Measurements from ENCODE around the gene SH2D4B.

SH2D4B gene

DNA sequence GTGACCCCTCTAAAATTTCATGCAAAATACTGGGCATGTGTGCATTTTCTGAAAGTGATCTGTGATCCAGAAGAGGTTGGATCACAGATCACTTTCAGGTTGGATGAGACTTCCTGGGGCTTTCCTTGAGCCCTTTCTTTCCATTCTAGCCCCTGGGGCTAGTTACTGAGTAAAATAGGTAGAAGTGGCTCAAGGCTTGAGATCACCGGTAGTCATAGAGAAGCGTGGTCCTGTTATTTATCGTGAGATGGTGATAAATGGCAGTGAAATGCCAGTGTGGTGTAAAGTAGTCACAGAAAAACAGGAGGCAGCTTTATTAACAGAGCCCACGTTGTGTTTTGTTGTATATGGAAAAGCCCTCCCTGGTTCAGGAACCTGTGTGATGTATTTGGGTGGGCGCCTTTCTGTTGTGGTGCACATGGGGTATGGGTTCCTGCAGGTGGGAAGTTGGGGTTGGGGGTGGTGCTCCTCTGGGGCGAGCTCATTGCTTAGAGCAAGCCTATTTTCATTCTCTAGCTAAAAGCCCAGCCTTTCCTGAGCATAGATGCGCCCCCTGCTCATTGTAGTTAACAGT lies 34.0 kb upstream of the SH2D4B start:
- no peak for DNase-seq (ENCODE audit: low read depth in 4 of 4, low spot score in 1 of 4)

DNA sequence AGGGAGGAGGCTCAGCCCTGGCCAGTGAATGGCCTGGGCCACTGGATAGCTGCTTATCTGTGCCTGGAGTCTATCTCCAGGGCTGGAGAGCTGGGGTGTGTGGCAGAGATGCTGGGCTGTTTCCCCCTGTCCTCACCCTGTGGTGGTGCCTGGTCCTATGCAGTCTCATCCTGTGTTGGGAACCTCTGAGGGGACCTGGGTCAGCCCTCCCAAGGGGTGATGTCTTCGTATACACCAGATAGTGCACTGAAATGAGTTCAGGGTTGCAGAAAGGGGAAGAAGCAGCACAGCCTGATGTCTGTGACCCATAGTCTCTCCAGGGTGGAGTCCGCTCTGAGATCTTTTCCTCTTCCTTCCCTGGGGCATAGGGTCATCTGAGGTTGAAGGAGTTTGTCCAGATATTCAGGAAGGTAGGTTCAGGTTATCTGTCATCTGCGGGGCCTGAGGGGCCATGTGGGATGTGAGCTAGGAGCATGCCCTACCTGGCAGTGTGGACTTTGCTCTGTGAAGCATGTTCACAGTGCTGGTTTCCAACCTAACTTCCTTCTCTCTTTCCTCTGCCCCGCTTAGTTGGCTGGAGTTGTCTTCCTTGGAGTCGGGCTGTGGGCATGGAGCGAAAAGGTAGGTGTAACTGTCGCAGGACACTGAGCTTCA lies 33.4 kb upstream of the SH2D4B start:
- no peak for DNase-seq (ENCODE audit: low read depth in 4 of 4, low spot score in 1 of 4)

DNA sequence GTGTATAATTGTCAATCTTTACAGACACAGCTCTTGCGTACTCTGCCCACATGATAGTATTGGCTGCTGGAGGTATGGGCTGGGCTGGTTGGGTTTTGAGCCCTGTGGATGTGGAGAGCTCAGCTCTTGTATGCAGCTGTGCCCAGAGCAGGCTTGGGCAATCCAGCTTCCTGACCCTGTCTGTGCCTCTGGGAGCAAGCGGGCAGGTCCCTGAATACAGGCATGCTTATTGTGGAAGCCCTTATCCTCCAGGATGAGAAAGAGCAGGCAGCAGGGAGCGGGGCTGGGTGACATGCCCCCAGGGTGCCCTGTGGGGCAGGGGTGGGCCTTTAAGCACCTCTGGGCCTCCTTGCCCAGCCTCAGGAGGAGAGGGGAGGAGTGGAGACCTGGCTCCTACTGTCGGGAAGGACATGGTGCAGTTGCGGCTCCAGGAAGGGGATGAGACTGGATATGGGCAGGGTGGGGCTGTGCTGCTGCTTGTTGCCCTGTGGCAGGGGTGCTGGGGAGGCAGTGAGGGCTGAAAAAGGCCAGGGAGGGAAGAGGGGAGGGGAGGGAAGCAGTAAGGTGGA lies 32.7 kb upstream of the SH2D4B start:
- DNase-seq (ENCODE audit: low read depth in 4 of 4, low spot score in 1 of 4), result no peak

DNA sequence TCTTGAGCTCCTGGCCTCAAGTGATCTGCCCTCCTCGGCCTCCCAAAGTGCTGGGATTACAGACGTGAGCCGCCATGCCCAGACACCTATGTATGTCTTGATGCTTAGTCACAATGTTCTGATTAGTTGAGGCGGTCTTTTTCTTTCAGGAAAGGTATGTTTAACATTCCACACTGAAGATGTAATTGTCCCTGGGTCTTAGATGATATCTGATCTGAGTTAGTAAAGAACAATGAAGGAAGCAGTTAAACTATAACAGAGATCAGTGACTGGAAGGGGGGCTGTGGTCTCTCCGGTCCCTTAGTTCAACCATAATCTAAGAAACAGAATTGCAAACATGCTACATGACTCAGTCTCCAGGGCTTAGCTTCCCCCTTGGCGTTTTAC lies 31.5 kb upstream of the SH2D4B start:
- DNase-seq (ENCODE audit: low read depth in 4 of 4, low spot score in 1 of 4), result no peak

DNA sequence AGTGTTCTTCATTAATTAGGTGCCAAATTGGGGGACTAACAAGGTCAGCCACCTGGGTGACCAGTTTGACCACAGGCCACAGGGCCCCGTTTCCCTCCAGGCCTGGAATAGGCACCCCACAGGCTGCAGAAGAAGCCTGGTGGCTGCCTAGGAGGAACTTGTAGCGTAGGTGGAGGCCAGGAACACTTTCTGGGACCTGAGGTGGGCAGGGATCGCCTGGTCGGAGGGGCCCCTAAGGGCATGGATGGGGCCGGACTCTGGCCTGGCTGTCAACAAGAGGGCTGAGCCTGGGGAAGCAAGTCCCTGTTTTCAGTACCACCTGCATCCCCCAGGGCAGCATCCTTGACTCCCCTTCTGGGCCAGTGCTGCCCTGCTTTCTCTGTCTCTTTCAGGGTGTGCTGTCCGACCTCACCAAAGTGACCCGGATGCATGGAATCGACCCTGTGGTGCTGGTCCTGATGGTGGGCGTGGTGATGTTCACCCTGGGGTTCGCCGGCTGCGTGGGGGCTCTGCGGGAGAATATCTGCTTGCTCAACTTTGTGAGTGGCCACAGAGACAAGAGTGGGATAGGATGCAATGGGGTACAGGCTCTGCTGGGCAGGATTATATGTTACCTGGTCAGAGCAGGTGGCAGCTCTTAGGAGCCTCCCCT lies 30.7 kb upstream of the SH2D4B start:
- no peak for DNase-seq (ENCODE audit: low read depth in 4 of 4, low spot score in 1 of 4)

DNA sequence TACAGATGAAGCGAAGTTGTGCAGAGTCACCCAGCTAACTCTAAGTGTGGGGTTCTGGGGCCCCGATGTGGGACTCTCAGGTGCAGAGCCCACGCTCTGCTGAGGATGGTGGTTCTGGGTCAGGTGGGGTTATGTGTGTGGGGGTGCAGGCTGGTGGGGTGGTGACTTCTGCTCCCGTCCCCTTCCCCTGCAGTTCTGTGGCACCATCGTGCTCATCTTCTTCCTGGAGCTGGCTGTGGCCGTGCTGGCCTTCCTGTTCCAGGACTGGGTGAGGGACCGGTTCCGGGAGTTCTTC lies 28.6 kb upstream of the SH2D4B start:
- no peak for DNase-seq (ENCODE audit: low read depth in 4 of 4, low spot score in 1 of 4)

DNA sequence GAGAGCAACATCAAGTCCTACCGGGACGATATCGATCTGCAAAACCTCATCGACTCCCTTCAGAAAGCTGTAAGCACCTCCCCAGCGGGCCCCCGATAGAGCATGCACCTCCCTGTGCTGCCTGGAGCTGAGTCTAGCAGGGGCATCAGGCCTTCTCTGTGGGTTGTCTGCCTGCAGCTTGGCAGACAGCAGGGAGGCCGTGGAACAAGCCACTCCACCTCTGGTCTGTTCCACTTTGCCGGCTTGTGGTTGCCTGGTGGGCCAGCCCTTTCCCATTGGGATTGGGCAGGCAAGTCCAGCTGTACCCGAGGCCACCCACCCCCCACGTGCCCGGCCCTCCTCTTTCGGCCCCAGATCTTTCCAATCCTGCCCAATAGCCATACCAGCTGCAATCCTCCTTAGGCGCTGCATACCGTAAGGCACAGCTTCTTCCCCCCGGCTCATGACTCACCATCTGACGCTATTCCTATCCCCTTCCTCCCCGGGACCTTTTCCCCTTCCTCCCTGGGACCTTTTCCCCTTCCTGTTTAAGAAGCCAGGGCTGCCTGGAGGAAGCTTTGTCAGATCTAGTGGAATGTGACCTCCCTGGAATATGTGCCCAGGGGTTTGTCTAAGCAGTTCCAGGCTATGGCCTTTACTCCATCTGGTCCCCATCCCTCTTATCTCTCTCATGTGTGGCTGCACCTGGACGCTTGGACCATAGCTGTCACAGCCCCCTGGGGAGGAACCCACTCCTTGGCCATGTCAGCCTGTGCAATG lies 28.1 kb upstream of the SH2D4B start:
- no peak for DNase-seq (ENCODE audit: low read depth in 4 of 4, low spot score in 1 of 4)

DNA sequence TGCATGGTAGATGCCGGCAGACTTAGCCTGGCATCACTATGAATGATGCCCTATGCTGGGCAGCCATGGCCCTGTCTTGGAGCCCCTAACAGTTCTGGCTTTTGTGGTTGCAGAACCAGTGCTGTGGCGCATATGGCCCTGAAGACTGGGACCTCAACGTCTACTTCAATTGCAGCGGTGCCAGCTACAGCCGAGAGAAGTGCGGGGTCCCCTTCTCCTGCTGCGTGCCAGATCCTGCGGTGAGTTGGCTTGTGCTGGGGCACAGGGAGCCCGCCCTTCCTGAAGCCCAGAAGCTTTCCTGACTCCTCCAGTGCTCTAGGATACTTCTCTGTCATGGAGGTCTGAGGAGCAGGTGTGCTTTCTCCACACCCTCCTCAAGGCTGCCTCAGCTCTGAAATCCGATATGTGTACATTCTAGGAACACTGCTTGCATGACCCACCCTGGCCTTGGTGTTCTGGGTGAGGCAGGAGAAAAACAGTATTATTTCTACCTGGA lies 25.6 kb upstream of the SH2D4B start:
- no peak for DNase-seq (ENCODE audit: low read depth in 4 of 4, low spot score in 1 of 4)

DNA sequence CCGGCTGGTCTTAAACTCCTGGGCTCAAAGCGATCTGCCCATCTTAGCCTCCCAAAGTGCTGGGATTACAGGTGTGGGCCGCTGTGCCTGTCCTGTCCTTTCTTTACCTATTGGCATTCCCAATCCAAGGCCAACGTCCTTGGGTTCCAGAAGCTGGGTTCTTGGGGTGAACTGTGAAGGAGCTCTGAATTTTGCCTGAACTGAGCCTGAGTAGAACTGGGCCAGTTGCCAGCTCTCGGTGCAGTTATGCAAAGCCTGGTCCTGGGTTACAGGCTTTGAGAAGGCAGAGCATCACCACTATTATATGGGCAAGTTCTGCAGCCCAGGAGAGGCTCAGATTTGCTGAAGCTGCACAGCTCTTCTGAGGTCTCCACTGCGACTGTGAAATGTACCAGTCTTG lies 24.6 kb upstream of the SH2D4B start:
- no peak for DNase-seq (ENCODE audit: low read depth in 4 of 4, low spot score in 1 of 4)

DNA sequence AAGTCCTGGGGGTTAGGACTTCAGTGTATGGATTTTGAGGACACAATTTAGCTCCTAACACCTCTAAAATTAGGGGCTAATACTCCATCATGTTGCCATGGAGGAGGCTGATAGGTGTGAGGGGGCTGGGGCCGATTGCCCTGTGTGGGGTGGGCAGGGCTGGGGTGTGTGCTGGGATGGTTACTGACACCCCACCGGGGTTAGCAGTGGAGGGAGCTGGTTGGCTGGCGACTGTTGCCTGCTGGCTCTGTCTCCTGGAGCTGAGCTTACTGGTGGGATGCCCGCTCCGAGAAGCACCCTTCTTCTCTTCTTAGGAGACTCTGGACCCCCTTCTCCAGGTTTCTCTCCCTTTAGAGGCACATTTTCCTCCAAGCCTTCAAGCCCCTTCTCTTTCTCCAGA lies 22.2 kb upstream of the SH2D4B start:
- DNase-seq (ENCODE audit: low read depth in 4 of 4, low spot score in 1 of 4), result no peak

DNA sequence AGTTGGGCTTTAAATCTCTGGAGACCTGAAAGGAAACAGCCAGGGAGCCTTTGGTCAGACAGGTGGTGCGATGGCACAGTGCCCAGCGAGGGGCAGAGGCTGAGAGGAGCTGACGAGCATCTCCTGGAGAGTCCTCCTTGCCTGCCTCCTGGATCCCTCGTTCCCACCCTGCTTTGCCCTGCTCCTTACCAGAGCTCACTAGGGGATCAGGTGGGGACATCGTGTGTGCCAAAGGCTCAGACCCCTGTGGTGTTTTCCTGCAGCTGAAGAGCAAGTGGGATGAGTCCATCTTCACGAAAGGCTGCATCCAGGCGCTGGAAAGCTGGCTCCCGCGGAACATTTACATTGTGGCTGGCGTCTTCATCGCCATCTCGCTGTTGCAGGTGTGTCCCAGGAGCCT lies 21.8 kb upstream of the SH2D4B start:
- no peak for DNase-seq (ENCODE audit: low read depth in 4 of 4, low spot score in 1 of 4)

DNA sequence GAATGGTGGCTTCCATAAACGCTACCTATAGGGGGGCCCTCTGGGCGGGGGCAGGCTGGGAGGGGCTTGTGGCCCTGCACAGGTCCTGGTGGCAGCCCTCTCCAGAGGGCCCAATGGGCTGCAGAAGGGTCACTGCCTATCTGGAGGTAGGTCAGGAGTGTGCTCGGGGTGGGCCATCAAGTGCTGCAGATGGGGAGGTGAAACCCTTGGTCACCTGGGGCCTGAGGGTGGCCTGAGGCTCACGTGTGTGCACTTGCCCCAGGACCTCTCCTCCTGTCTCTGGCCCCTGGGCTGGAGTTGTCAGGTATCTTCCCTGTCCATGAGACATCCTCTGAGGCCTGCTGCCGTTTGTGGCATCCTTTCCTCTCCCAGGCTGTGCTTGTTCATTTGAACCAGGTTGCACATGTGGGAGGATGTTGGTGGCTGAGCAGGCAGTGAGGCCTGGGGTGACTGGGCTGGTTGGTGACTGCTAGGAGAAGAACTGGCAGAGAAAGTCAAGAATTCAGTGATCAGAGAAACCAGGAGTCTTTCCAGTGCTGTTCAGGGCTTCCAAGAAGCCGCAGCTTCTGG lies 21.1 kb upstream of the SH2D4B start:
- DNase-seq (ENCODE audit: low read depth in 4 of 4, low spot score in 1 of 4), result no peak

DNA sequence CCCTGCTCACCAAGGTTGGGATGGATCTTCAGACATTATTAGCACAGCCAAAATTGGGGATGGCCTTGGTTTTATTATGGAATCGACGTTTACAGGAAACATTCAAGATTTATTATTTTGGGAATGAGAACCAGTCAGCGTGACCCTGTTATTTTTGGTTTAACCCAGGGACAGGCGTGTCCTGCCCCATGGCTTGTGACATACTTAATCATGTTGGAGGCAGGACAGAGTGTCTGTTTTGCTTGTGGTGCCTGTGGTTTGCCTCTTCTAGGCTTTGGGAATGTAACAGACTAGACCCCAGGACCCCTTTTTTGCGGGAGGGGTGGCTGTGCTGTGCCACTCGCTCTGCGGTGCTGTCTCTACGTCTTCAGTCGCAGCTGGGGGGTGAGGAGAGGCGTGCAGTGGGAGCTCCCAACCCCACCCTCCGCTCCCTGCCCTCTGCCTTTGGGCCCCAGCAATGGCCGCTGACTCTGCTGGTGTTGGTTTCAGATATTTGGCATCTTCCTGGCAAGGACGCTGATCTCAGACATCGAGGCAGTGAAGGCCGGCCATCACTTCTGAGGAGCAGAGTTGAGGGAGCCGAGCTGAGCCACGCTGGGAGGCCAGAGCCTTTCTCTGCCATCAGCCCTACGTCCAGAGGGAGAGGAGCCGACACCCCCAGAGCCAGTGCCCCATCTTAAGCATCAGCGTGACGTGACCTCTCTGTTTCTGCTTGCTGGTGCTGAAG lies 20.1 kb upstream of the SH2D4B start:
- DNase-seq (ENCODE audit: low read depth in 4 of 4, low spot score in 1 of 4), result no peak

DNA sequence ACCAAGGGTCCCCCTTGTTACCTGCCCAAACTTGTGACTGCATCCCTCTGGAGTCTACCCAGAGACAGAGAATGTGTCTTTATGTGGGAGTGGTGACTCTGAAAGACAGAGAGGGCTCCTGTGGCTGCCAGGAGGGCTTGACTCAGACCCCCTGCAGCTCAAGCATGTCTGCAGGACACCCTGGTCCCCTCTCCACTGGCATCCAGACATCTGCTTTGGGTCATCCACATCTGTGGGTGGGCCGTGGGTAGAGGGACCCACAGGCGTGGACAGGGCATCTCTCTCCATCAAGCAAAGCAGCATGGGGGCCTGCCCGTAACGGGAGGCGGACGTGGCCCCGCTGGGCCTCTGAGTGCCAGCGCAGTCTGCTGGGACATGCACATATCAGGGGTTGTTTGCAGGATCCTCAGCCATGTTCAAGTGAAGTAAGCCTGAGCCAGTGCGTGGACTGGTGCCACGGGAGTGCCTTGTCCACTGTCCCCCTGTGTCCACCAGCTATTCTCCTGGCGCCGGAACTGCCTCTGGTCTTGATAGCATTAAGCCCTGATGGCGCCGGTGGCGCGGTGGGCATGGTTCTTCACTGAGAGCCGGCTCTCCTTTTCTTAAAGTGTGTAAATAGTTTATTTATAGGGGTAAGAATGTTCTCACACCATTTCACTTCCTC lies 19.4 kb upstream of the SH2D4B start:
- DNase-seq (ENCODE audit: low read depth in 4 of 4, low spot score in 1 of 4), result no peak

DNA sequence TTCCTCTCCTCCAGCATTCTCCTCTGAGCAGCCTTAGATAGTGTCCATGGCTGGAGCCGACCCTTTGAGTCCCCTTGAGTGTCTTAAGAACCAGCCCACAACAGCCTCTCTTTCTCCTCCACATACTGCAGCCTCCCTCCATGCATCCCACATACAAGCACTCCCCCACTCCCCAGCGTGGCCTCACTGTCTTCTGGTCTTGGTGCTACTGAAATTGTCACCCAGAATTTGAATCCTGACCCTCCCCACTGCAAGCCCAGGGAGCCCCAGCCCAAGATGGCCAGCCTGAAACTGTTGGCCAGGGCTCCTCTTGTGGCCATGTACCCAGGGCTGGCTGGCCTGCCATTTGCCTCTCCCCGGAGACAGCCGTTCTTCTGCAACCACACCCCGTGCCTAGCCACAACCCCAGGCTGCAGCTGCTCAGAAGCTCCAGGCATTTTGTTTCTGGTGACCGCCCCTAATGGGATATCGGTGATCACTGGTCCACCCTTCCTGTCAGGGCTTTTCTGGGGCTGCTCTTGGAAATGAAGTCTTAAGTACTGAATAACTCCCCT lies 18.8 kb upstream of the SH2D4B start:
- no peak for DNase-seq (ENCODE audit: low read depth in 4 of 4, low spot score in 1 of 4)

DNA sequence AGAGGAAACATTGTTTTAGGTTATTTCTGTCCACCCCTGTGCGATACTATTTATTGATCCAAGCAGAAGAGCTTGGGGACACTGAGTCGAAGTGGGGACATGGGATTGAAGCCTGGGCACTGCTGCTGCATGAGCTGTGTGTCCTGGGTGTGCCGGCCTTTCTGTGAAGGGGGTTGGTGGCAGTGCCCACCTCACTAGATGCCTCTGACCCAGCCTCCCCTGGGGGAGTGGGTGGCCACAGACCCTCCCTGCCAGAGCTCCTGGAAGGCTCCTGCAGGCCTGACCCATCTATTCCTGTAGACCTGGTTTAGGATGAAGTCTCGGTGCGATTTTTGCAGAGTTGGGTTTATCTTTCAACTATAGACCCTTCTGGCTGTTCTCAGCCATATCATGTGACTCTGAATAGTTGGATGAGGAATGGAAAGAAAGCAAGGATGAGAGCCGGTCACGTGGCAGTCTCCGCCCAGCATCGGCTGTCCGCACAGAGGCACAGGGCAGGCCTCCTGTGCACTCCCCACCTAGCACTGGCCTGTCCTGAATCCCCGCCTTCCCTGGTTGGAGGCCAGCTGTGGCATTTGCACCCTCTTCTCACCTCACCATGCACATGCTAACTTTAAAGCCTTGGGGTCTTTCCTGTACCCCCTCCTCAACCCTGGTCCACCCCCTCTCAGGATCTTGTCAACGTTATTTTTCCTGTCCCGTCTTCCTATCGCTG lies 17.6 kb upstream of the SH2D4B start:
- no peak for DNase-seq (ENCODE audit: low read depth in 4 of 4, low spot score in 1 of 4)

DNA sequence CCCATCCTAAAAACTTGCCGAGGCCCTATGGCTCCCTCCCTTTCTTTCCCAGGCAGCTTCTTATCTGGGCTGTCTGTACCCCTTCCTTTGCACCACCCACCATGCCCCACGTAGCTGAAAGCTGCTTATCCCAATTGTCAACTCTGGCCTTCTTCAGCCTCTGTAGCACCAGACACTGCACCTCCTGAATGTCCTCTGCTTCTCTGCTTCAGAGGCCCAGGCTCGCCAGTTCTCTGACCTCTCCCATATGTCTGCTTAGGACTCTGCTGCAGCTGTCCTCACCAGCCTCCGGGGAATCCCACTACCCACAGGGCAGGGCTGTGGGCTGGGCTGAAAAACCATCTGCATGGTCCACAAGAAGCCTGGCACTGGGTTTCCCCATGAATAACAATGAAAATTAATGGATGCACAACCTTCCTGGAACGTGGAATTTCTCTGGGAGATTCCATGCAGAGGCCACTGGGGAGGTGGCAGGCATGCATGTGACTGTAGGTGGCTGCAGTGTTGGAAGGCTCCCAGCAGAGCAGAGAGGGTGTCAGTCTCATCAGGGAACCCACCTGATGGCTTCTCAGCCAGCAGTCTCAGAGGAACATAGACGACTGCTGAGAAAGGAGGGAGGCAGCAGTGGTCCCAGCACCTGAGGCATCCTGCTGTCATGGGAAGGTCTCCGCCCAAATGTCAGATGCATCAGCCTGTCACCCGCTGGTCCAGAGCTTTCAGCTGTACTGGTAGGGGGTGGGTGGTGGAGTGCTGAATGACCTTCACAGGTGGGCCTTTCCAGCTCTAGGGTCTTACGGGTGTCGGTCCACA lies 16.8 kb upstream of the SH2D4B start:
- no peak for DNase-seq (ENCODE audit: low read depth in 4 of 4, low spot score in 1 of 4)

DNA sequence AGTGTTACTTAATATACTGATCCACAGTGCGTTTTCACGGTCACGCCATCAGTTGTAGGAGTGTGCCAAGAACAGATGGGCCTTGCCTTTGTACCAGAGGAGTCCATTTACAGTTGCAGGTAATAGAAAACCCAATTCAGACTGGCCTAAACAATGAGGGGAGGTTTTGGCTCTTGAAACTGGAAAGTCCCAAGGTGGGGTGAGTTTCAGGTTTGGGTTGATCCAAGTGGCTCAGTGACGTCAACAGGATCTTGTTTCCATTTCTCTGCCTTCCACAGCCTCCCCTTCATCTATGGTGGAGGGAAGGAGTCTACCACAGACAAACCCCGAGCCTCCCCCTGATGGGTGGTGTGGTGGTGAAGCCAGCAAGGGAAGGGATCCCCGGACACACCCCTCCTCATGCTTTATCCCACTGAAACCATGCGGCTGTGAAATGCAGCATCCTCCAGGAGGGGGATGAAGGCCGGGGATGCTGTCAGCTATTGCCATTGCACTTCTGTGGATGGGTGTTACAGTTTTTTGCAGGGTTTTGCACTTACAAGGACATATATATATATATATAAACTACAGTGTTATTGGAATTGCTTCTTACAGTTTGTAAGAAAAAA lies 14.8 kb upstream of the SH2D4B start:
- no peak for DNase-seq (ENCODE audit: low read depth in 4 of 4, low spot score in 1 of 4)
